HG03378 (cell line): Measurements from ENCODE around the gene SHD.
"Not testable (repeated sequence)": the region's sequence is repeated elsewhere in the genome, so short reads cannot be mapped to it uniquely, and the experiment has no call there.

ENCODE experiments used
- ATAC-seq: cut with Tn5 transposase; IDR thresholded peaks from one replicate; pipeline ENCODE4 v1.9.1; 2021; ENCODE audit warnings: mild to moderate bottlenecking, moderate library complexity; ENCODE audit not compliant: unreplicated experiment

SHD gene

DNA sequence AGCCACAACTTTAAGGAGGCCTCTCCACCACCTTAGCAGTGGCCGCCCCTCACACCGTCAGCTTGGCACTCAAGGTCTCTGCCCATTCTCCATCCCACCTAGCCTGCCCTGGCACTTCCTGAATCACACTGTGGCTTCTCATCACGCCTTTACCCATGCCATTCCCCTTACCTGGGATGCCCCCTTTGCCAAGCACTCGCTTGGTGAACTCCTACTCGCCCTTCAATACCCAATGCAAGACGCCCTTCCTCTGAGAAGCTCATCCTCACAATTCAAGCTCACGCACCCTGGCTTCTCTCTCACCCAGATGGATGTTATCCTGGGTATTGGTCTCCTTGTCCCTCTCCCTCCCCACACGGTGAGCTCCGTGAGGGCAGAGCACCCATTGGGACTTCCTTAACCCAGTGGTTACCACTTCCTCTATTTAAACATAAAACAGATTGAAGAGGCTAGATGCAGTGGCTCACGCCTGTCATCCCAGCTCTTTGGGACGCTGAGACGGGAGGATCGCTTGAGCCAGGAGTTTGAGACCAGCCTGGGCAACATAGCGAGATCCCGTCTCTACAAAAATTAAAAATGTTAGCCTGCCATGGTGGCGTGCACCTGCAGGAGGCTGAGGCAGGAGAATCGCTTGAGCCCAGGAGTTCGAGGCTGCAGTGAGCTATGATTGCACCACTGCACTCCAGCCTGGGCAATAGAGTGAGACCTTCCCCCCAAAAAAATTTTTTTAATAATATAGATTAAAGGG is 12.6 kb upstream of the SHD start:
- no peak for ATAC-seq

DNA sequence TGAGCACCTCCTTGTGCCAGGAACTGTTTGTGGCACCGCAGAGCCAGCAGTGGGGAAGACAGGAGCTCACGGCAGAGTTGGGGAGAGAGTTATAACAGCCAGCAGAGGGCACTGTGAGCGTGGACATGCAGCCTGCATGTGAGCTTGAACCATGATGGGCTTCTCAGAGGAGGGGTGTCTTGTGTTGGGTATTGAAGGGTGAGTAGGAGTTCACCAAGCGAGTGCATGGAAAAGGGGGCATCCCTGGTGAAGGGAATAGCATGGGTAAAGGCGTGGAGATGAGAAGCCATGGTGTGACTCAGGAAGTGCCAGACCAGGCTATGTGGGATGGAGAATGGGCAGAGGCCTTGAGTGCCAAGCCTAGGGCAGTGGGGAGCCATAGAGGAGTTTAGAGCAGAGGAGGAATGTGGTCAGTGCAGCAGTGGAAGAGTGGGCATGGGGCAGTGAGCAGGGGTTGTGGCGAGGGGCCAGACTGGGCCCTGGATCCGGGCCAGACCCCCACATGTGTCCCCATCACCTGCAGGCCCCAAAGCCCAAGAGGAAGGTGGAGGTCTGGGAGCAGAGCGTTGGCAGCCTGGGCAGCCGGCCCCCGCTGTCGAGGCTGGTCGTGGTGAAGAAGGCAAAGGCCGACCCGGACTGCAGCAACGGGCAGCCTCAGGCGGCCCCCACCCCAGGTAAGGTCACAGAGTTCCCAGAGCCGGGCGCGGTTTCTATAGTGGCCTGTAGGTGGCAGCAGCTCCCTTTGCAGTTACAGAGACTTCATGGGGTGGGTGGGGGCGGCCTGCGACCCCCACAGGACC is 11.8 kb upstream of the SHD start:
- ATAC-seq: no peak

DNA sequence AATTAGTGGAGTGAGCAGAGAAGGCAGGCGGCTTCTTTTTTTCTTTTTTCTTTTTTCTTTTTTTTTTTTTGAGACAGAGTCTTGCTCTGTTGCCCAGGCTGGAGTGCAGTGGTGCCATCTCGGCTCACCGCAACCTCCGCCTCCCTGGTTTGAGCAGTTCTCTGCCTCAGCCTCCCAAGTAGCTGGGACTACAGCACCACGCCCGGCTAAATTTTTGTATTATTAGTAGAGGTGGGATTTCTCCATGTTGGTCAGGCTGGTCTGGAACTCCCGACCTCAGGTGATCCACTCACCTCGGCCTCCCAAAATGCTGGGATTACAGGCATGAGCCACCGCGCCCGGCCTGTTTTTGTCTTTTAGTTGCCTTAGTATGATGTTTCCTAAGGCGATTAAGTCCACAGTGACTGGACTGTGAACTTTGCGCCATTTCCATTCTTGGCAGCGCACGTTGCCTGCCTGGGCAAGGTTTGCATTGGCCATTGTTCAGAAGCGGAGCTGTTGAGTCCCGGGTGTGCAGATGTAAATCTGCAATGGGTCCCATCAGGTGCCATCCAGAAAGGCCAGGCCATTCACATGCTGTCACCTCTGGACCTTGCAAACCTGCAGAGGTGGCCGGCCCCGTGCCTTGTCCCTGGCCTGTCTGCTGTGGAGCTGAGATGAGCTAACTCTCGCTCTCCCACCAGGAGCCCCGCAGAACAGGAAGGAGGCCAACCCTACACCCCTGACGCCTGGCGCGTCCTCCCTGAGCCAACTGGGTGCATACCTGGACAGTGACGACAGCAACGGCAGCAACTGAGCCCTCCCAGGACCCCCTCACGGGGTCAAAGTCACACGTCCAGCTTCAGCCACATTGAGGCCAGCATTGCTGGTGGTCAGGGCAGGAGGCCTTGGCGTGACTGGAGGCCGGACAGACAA is 10.9 kb upstream of the SHD start:
- ATAC-seq: no peak

DNA sequence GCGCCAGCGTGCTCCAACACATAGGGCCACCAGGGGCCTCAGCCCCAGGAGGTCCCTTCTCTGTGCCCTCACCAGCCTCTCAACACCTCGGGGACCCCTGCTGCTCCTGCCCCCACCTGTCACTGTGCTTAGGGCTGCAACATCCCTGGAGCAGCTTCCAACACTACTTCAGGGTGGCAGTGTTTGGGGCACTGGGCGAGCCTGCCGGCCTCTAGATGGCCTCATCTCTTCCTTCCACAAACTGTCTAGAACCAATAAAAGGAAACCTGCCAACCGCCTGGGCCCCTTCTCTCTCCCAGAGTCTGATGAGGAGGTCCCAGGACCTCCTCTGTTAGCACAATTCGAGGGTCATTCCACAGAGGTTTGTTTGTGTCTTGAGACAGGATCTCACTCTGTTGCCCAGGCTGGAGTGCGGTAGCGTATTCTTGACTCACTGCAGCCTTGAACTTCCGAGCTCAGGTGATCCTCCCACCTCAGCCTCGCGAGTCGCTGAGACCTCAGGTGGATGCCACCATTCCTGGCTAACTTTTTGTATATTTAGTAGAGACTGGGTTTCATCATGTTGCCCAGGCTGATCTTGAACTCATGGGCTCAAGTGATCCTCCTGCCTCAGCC is 10.1 kb upstream of the SHD start:
- ATAC-seq: no peak

DNA sequence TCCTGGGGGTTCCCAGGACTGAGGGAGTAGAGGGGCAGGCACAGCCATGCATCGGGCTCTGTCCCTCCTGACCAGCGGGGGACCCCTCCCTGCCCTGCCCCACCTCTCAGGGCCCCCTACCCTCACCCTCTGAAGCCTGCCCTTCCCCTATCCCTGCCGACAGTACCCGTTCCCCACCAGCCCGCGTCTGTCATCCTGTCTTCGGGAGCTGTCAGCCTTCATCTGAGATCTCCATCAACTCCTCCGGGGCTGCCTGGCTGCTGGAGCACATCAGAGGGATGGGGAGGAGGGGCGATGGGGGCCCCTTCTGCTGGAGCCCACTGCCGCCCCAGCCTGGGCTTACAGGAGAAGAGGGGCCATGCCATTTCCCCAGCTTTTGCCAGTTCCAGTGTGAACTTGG is 6.2 kb upstream of the SHD start:
- no peak for ATAC-seq

DNA sequence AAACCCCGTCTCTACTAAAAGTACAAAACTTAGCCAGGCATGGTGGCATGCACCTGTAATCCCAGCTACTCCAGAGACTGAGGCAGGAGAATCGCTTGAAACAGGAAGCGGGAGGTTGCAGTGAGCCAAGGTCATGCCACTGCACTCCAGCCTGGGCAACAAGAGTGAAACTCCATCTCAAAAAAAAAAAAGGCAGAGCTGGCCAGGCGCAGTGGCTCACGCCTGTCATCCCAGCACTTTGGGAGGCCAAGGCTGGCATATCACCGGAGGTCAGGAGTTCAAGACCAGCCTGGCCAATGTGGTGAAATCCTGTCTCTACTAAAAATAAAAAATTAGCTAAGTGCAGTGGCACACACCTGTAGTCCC is 4.8 kb upstream of the SHD start:
- ATAC-seq: not testable (repeated sequence)

DNA sequence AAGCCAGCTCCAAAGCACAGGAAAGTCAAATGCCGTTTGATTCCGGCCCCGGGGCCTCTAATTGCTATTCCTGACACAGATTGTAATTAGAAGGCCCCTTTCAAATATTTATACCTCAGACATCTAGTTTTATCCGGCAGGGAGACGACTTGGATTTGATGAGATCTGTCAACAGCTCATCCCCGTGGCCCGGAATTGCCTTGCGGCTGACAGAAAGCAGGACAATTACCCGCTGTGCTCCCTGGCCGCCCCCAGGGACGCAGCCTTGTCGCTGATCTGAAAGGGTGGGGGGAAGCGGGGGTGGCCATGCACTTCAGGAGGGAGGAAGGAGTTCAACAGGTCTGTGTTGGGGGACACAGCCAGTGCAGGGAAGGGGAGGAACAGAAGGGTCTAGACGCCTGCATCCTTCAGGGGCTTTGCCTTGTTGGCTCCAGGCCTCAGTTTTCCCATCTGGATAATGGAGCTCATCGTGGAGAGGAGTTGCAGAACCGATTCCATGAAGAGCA is 1.8 kb upstream of the SHD start:
- ATAC-seq: no peak

DNA sequence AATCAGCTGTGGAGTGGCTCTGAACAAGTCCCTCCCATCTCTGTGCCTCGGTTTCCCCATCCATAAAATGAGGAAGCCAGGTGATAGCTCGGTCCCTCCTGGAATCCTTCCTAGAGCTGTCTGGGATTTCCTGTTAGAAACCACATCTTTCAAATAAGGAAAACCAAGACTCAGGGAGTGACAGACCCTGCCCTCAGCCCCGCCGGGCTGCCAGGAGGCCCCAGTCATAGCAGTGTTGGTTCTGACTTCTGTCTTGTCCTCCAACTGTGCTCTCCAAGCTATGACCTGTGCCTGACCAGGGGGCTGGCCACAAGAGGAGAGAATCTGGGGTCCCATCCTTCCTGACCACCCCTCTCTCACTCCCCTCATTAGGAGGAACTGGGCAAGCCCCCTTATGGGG is 1.1 kb upstream of the SHD start:
- no peak for ATAC-seq

DNA sequence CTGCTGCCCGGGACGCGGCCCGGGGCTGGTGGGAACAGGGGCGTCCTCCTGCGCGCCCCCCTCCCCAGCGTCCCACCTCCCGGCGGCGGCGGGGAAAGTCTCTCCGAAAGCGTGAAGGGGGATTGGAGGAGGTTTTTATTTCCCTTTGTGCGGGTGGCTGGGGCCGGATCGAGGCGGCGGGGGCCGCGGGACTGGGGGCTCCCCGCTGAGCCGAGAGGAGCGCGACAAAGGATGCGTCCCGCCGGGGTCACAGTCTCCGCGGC is 132 bp downstream of the SHD start:
- no peak for ATAC-seq

DNA sequence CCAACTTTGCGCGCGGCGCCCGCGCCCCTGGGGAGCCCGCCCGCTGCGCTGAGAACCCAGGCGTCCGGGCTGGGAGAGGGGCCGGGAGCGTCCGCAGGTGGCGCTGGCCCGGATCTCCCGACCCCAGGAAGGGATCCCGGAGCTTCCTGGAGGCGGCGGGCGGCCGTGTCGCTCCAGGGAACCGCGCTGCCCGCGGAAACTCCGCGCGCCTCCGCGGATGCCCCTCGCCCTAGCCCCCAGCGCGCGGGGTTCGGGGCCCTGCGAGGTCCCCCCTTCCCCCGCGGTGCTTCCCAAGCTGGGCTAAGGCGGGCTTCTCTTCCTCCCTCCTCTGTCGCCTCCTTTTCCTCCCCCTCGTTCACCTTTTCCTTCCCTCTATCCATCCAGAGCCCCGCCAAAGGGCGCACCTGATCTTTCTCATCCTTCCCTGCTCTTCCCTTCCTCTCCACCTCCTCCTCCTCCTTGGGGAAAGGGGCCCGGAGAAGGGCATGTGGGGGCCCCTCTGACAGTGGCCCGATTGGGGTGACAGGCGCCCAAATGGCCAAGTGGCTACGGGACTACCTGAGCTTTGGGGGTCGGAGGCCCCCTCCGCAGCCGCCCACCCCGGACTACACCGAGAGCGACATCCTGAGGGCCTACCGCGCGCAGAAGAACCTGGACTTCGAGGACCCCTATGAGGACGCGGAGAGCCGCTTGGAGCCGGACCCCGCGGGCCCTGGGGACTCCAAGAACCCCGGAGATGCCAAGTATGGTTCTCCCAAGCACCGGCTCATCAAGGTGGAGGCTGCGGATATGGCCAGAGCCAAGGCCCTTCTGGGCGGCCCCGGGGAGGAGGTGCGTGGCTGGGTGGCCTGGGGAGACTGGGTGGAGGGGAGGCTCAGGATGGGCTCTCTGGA is 710 bp downstream of the SHD start:
- ATAC-seq: no peak

DNA sequence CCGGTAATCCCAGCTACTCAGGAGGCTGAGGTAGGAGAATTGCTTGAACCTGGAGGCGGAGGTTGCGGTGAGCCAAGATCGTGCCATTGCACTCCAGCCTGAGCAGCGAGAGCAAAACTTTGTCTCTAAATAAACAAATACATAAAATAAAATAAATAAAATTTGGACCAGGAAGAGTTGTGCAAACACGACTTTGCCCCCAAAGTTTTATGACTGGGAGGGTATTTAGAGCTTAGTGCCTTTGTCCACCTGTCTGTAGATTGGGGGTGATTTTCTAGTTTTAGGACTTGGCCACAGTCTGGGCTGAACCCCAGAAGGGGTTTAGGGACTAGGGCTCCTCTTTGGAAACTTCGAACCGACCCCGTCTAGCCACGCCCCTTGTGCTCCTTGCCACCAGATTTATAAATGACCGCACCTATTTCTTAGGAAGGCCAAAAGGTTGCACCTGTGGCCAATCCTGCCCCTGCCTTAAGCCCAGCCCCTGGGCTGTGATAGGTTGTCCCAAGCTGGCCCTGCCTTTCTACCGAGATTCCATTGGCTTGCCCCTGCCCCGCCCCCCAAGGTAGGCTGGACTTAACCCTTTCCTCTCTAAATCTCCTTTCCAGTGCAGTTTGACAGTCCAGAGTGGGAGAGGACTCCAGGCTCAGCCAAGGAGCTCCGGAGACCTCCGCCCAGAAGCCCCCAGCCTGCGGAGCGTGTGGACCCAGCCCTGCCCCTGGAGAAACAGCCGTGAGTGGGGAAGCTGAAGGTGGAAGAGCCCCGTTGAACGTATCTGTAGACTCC is 5.3 kb downstream of the SHD start:
- no peak for ATAC-seq

DNA sequence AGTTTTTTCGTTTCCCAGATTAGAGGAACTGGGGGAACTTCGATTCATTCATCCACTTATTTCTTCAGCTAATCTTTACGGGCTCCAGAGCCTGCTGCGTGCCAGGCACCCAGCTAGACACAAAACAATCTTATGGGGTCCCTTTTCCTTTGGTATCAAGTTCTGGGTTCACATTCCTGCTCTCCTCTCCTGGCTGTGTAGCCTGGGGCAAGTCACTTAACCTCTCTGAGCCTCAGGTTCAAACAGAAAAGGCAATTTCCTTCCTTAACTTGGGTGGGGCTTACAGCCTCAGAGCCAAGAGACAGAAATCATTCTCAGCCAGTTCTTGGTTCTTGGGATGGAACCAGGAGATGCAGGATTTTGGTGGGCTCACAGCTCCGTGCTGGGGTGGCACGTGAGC is 5.9 kb downstream of the SHD start:
- ATAC-seq: no peak

DNA sequence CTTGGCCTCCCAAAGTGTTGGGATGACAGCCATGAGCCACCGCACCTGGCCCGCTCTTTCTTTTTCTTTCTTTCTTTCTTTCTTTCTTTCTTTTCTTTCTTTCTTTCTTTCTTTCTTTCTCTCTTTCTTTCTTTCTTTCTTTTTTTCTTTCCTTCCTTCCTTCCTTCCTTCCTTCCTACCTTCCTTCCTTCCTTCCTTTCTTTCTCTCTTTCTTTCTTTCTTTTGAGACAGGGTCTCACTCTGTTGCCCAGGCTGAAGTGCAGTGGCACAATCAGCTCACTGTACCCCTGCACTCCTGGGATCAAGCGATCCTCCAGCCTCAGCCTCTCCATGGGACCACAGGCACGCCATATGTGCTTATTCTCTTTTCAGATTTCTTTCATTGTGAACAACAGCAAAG is 7.1 kb downstream of the SHD start:
- not testable (repeated sequence) for ATAC-seq

DNA sequence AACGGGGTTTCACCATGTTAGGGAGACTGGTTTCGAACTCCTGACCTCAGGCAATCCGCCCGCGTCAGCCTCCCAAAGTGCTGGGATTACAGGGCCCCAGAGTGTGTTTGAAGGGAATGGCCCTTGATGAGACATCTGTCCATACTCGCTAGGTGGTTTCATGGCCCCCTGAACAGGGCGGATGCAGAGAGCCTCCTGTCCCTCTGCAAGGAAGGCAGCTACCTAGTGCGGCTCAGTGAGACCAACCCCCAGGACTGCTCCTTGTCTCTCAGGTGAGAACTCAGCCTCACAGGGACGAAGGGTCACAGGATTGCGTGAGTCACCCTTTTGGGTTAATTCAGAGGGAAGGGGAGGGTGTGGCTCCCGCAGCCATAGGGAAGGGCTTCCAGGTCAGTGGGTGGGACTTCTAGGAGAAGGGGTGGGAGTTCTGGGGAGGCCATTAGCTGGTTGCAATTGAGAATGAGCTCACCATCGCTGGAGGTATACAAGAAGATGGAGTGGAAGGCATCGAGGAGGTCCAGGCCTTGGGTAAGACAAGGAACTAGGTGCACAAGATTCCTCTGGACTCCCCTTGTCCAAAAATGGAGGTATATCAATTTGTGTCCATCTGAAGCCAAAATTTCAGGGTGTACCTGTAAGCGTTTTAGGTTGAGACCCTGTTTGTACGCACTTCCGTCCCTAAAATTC is 9.2 kb downstream of the SHD start:
- no peak for ATAC-seq

DNA sequence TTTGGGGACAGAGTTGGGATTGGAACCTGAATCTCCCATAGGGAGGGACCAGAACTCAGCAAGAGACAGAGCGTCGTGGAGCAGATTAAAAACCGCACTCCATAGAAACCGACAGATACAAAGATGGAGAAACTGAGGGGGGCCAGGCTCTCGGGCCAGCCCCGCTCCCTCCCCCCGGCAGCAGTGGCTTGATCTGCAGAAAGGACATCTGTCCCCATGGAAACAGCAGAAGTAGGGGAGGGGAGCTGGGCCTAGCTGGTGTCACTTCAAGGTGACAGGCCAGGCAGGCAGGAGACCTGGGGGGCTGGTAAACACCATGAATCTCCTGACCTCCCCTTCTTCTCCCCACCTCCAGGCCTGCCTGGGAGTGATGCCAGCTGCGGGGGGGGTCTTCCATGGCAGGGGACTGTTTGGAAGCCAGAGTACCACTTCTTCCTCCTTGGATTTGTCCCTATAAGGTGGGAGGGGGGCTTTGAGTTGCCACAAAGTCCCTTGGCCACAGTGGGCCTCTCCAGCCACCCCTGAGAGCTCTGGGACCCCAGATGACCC is 12.2 kb downstream of the SHD start:
- ATAC-seq: no peak

DNA sequence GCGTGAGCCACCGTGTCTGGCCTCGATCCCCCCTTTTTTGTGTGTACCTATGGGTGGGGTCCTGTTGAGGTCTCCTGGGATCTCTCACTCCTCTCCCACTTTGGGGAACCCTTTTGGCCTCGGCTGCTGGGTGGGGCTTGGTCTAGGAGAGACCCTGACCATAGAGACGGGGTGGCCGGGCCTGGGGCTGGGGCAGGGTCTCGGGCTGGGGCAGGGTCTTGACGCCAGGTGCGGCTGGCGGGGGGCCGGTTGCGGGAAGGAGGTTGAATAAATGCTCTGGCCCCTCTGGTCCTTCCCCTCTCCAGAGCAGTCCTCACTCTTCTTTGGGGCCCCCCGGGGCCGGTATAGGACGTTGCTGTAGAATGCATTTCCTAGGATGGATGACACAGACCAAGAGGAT is 13.4 kb downstream of the SHD start:
- ATAC-seq: no peak

DNA sequence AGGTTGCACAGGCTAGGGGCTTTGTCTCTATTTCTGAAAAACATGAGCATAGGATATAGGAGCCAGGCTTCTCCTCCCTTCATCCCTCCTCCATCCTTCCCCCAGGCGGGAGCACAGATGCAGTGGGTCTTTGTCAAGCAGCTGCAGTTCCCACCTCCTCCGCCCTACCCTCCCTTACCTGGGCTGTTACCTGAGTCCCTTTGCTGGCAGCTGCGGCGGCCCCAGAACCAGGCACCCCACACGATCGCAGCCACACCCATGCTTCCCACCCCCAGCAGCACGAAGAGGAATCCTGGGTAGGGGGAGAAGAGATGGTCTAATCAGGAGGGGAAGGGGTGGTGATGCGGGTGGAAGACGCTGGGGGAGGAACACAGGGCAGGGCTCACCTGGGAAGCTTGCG is 15.3 kb downstream of the SHD start:
- no peak for ATAC-seq

DNA sequence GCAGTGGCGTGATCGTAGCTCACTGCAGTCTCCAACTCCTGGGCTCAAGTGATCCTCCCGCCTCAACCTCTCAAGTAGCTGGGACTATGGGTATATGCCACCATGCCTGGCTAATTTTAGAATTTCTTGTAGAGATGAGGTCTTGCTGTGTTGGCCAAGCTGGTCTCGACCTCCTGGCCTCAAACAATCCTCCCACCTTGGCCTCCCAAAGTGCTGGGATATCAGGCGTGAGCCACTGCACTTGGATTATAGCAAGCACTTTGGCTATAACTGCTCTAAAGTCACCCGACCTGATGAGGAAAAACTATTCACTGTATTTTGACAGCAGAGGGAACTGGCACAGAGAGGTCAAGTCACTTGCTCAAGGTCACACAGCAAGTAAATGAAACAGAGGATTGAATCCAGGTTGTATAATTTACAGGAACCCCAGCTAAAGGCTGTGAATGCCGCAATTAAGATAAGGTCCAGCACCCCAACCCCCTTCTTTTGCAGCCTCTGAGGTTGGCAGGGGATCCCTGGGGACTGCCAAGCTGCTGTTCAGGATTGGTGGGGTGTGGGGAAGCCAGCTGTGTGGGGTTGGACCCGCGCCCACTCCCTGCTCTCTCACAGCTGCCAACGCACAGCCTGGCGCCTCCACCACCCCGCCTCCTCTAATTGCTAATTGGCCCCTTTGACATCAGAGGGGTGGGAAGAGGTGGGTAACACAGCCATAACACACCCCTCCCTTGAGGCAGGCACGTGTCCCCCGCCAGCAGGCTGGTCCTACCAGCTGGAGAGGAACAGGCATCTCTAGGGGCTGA is 17.1 kb downstream of the SHD start:
- no peak for ATAC-seq
